AG09309 (cell line): ENCODE data around the gene RAPGEF6.
"Not testable (repeated sequence)": the region's sequence is repeated elsewhere in the genome, so short reads cannot be mapped to it uniquely, and the experiment has no call there.

Experiments
- DNase-seq: peaks from one replicate; pipeline ENCODE4 v3.0.0-alpha.2; 2010; ENCODE audit warnings: low read depth
- H3K4me3 ChIP-seq: 2 replicates; pipeline ENCODE4 v1.5.1; 2011; ENCODE audit warnings: mild to moderate bottlenecking, low read depth, low read length, moderate library complexity; ENCODE audit not compliant: control insufficient read depth
- CTCF ChIP-seq: IDR thresholded peaks from 2 replicates; pipeline ENCODE4 v1.5.1; 2011; ENCODE audit warnings: mild to moderate bottlenecking, low read depth, low read length, inconsistent platforms; ENCODE audit not compliant: insufficient read depth, control insufficient read depth; ENCODE audit errors: missing control alignments

RAPGEF6 gene

GRCh38 chr5:131381021-131381420, 254.0 kb downstream of the RAPGEF6 start:
- no peak for DNase-seq
- no peak overlapping the region for H3K4me3 ChIP-seq
- TF ChIP-seq CTCF: no peak

GRCh38 chr5:131380238-131380637, 254.8 kb downstream of the RAPGEF6 start:
- not testable (repeated sequence) for DNase-seq, H3K4me3 ChIP-seq

GRCh38 chr5:131379723-131380122, 255.3 kb downstream of the RAPGEF6 start:
- peak; percentile 29 for DNase-seq
- no peak for TF ChIP-seq CTCF
- H3K4me3 ChIP-seq: no peak overlapping the region

- TF ChIP-seq CTCF: no peak
- DNase-seq: no peak
- no peak overlapping the region for H3K4me3 ChIP-seq
Measured at GRCh38 chr5:131378721-131379541, 256.1 kb downstream of the RAPGEF6 start.

- no peak for DNase-seq
- no peak overlapping the region for H3K4me3 ChIP-seq
- no peak for TF ChIP-seq CTCF
Measured at GRCh38 chr5:131377785-131378325, 257.2 kb downstream of the RAPGEF6 start.

GRCh38 chr5:131377346-131377745, 257.7 kb downstream of the RAPGEF6 start:
- no peak for TF ChIP-seq CTCF
- H3K4me3 ChIP-seq: no peak overlapping the region
- no peak for DNase-seq

GRCh38 chr5:131375351-131375750, 259.7 kb downstream of the RAPGEF6 start:
- no peak overlapping the region for H3K4me3 ChIP-seq
- TF ChIP-seq CTCF: no peak
- no peak for DNase-seq
